Raji (cell line): ENCODE data around the gene NT5C1B.

Experiments
- POLR2A ChIP-seq: IDR thresholded peaks from 2 replicates; pipeline ENCODE4 v1.6.1; 2011; ENCODE audit warnings: low read depth, low read length, control low read depth; ENCODE audit not compliant: insufficient read depth

The NT5C1B gene

DNA sequence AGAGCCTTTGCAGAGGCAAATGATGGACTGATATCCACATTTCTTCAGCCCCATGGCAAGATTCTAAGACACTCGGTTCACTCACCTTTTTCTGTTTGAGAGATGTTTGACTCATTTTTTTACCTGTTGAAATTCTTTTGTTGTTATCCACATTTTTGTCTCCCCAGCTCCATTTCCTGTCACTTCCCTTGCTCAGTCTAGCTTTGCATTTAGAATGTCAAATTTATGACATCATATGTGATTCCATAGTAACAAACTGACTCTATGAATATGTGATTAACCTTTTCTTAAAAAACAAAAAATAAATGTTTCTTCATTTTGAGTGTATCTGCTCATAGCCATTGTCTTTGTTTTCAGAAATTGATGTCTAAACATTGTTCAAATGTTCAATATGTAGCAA, at the start of gene NT5C1B:
NT5C1B (minus strand) TSS at position 216 of the 400 bp plus-strand sequence; CDS start at position 115, 101 bp downstream.
- no peak for TF ChIP-seq POLR2A

- TF ChIP-seq POLR2A, result no peak
Observed at GRCh38 chr2:18637196-18637595, 47.8 kb upstream of the NT5C1B start.

DNA sequence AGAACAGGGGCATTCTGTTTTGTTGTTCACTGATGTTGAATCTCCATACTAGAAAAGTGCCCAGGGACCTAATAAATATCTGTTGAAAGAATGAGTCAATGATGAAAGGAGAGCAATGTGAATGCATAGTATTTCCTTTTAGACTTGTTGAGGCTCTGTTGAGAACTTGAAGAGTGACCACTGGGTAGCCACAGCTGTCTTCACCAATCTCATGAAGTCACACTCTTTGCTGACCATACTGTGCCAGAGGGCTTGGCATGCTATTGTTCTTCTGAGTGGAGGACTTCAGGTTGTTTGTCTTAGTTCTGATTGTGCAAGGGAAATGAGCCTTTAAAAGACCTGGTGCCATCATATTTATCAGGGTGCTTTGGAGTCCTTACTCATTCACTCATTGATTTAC, 41.6 kb upstream of the NT5C1B start:
- TF ChIP-seq POLR2A, result no peak

- no peak for TF ChIP-seq POLR2A
Observed at GRCh38 chr2:18630541-18630940, 41.2 kb upstream of the NT5C1B start.

- no peak for TF ChIP-seq POLR2A
Observed at GRCh38 chr2:18630101-18630500, 40.7 kb upstream of the NT5C1B start.

GRCh38 chr2:18626958-18627650, 37.7 kb upstream of the NT5C1B start:
- TF ChIP-seq POLR2A, result no peak

DNA sequence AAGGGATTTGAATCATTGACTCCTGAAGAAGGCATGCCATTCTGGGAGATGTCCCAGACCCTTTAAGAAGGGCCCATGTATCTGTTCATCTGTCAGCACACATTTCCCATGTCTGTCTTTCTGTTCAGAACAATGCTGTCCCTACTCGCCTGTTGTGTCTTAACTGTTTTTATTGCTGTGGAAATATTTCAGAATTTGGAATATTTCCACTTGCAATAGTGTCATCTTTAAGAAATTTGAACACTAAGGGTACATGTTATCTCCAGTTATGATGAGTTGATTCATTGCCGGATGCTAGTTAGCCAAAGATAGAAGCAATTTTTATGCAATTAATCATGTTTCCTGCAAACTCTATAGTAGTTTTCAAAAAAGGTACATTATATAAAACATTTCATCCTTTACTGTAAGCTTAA, 36.9 kb upstream of the NT5C1B start:
- TF ChIP-seq POLR2A, result no peak

DNA sequence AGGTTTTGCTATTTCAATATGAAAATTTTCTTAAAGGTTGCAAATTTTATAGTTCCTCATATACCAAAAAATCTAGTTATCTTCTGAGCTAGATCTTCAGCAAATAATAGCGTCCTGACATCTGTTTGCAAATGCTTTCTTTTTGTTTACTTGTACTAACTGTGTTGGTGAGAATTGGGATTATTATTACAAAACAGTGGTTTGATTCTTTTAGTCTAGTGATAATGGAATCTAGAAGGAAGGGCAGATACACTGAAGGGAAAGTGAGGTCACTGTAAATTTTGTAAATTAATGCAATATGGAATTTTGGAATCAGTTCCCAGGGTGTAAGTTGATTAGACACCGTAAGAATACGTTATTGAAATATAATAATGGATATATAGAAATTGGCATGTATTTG, 36.2 kb upstream of the NT5C1B start:
- TF ChIP-seq POLR2A, result no peak

- no peak for TF ChIP-seq POLR2A
Observed at GRCh38 chr2:18623782-18624181, 34.4 kb upstream of the NT5C1B start.

DNA sequence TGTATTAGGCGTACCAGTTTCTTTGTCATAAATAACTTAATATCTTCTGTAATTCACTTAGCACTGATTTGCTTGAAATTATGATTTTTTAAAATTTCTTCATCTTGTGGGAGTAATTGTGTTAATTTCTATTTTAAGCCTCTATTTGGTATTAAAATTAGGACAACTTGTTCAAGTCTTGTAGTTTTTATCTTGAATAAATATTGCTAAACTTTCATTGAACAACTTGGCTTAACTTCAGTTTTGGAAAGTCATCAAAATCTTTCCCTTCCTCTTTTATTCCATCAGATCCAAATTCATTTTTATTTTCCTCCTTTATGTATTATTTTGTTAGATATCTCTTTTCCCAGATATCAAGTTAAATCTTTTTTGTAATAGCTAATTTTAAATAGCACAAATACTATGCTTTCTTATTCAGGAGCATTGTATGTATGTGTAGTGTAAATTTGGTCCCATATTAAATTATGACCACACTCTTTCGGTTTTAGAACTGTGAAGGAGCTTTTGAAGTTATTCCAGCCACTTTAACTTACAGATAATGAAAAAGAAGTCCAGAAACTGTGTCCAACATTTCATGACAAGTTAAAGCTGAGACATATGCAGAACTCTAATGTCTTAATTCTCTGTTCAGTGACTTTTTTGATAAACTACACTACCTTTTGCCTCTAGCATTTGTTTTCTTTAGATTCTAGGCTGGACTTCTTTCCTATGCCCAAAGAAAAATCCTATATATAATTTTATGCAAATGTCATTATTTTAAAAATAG, 31.7 kb upstream of the NT5C1B start:
- no peak for TF ChIP-seq POLR2A

DNA sequence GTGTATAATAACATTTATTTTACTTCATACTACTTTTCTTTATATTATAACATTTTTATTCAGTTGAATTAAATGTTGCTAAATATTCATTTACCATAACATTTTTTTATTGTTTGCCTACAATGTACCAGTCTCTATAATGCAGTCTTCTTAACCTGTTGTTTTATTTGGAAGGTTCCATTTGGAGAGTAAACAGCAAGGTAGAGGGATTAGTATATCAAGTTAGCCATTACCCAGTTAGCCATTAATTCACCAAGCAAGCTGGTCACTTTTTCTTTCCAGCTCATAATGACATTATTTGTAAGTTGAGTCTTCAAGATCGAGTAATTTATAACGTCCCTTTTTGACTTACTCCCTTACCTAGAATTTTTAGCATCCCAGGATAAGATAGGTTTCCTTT, 29.7 kb upstream of the NT5C1B start:
- no peak for TF ChIP-seq POLR2A

DNA sequence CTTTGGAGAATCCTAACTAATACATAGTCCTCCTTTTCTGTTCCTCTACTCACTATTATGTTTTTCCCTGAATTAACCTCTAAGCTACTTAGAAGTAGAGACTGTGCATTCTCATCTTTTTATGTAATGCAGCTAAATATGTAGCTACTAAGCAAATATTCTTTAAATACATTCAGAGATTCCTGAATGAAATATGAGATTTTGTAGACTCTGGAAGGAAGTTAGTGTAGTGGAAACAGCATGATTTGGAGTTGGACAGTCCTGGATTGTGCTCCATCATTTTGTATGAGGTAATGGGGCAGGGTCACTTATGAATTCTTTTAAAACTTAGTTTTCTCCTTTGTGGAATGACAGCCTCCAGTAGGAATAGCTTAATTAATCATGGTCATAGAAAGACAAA, 24.7 kb upstream of the NT5C1B start:
- TF ChIP-seq POLR2A, result no peak

- no peak for TF ChIP-seq POLR2A
Observed at GRCh38 chr2:18612133-18612532, 22.8 kb upstream of the NT5C1B start.

GRCh38 chr2:18611604-18612003, 22.2 kb upstream of the NT5C1B start:
- no peak for TF ChIP-seq POLR2A

GRCh38 chr2:18611184-18611583, 21.8 kb upstream of the NT5C1B start:
- no peak for TF ChIP-seq POLR2A

GRCh38 chr2:18610651-18611050, 21.3 kb upstream of the NT5C1B start:
- TF ChIP-seq POLR2A, result no peak

GRCh38 chr2:18610090-18610489, 20.7 kb upstream of the NT5C1B start:
- no peak for TF ChIP-seq POLR2A

DNA sequence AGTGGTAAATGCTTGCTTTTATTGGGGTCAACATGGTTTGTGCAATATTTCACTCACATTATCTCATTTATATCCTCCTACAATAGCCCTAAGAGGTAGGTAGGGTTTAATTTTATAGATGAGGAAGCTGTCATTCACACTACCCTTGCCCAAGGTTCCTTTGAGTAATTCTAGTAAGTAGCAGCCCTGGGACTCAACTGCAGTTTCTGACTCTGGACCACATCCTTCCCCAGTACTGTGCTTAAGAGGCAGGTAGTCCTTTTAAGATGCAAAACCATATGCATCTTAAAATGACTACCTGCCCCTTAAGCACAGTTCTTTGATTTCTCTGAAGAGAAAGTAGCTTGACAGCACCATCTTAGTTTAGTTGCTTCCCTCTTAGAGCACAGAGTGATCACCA, 15.7 kb upstream of the NT5C1B start:
- no peak for TF ChIP-seq POLR2A
